ENCODE results near the gene TRMO.

TRMO gene

GRCh38 chr9:97857606-97858392, 64.5 kb downstream of the TRMO start:
- DNase-seq = no peak

- DNase-seq = no peak
These were observed 65.3 kb downstream of the TRMO start for GRCh38 chr9:97856857-97857605.

- DNase-seq = no peak
These were observed 66.4 kb downstream of the TRMO start for GRCh38 chr9:97855899-97856298.

GRCh38 chr9:97855486-97855875, 66.8 kb downstream of the TRMO start:
- no peak for DNase-seq

- DNase-seq = no peak
These were observed 67.4 kb downstream of the TRMO start for GRCh38 chr9:97854696-97855485.
